Measurements from ENCODE around the gene RNF17. TPM values are rescaled to one million over a fixed set of nuclear protein-coding genes. Genes with fewer than 3 reads are reported as not detected.

Gene RNF17
- polyA plus RNA-seq, 1 of the 3 experiments (the other 2 are of a cell fraction): not detected

- Histone ChIP-seq H3K9me2 (no peaks in the 10 kb centered on the region), H3K9ac (no peak overlapping the region), H3K27me3 (ENCODE audit: insufficient read depth) (no peaks in the 10 kb centered on the region), H3K4me2 (no peak overlapping the region), H3K9me3 (no peaks in the 10 kb centered on the region), H3F3A (replicated peaks; ENCODE audit: insufficient read depth) (no peaks in the 10 kb centered on the region), H4K20me1 (ENCODE audit: insufficient read depth) (no peaks in the 10 kb centered on the region), H3K36me3 (replicated peaks in 1 of 2; ENCODE audit: control insufficient read depth in 1 of 2, insufficient read depth in 2 of 2, low read length in 1 of 2) (peaks cover 2 to 21% of the 10 kb centered on the region in 2 experiments), H3K79me2 (ENCODE audit: insufficient read depth) (no peaks in the 10 kb centered on the region; the same call in 1 of the 2 replicates), H3K27ac (ENCODE audit: low read depth in 2 of 2, low read length in 1 of 2) (no peak overlapping the region), H2AFZ (ENCODE audit: low read depth) (no peak overlapping the region), H3K4me1 (ENCODE audit: control insufficient read depth in 1 of 2, insufficient read depth in 2 of 2, low read depth in 1 of 2, low read length in 1 of 2) (no peaks in the 10 kb centered on the region), H3K4me3 (ENCODE audit: low read depth in 2 of 2, low read length in 1 of 2) (no peak overlapping the region)
- DNase-seq: no peak
- TF ChIP-seq RAD21 (IDR thresholded peaks at IDR 0.05; ENCODE audit: low read length) (no peak), NRF1 (IDR thresholded peaks at IDR 0.05; ENCODE audit: low read depth, low read length) (no peak), TEAD4 (IDR thresholded peaks at IDR 0.05; ENCODE audit: borderline replicate concordance, insufficient read depth) (no peak), MXI1 (IDR thresholded peaks at IDR 0.05; ENCODE audit: low read depth, low read length) (no peak), RXRA (IDR thresholded peaks at IDR 0.05; ENCODE audit: borderline replicate concordance, low read depth) (no peak), EP300 (IDR thresholded peaks at IDR 0.05; ENCODE audit: borderline replicate concordance in 1 of 2, low read depth in 1 of 2, low read length in 1 of 2) (no peak), RCOR1 (IDR thresholded peaks at IDR 0.05; ENCODE audit: low read length) (no peak), NFIC (IDR thresholded peaks at IDR 0.05; ENCODE audit: borderline replicate concordance) (no peak), USF2 (IDR thresholded peaks at IDR 0.05; ENCODE audit: borderline replicate concordance, low read depth, low read length) (no peak), MAX (IDR thresholded peaks at IDR 0.05; ENCODE audit: low read depth) (no peak), GABPA (IDR thresholded peaks at IDR 0.05; ENCODE audit: low read depth) (no peak), IRF3 (IDR thresholded peaks at IDR 0.05; ENCODE audit: low read depth, low read length) (no peak), EZH2phosphoT487 (IDR thresholded peaks at IDR 0.05; ENCODE audit: borderline replicate concordance, low read depth) (no peak), YY1 (IDR thresholded peaks at IDR 0.05; ENCODE audit: low read depth) (no peak)
- ChIA-PET POLR2A (no interaction called here), CTCF (no interaction called here)
- WGBS (ENCODE audit: low lambda C conversion rate): 96% methylated on average over 7 of the region's 7 CpGs
Observed at GRCh38 chr13:24890256-24890655, 126.3 kb downstream of the RNF17 start.

GRCh38 chr13:24891476-24892108 lies 127.6 kb downstream of the RNF17 start:
- DNase-seq: no peak
- Histone ChIP-seq H3K27ac (ENCODE audit: low read depth in 2 of 2, low read length in 1 of 2) (no peak overlapping the region), H3K79me2 (ENCODE audit: insufficient read depth) (no peaks in the 10 kb centered on the region; the same call in 1 of the 2 replicates), H3K36me3 (replicated peaks in 1 of 2; ENCODE audit: control insufficient read depth in 1 of 2, insufficient read depth in 2 of 2, low read length in 1 of 2) (peaks cover 0 to 20% of the 10 kb centered on the region in 2 experiments), H3K9me2 (no peaks in the 10 kb centered on the region), H3K4me1 (ENCODE audit: control insufficient read depth in 1 of 2, insufficient read depth in 2 of 2, low read depth in 1 of 2, low read length in 1 of 2) (no peaks in the 10 kb centered on the region; a peak in 1 of 4 replicates), H4K20me1 (ENCODE audit: insufficient read depth) (no peaks in the 10 kb centered on the region), H3K9me3 (no peaks in the 10 kb centered on the region), H3F3A (replicated peaks; ENCODE audit: insufficient read depth) (no peaks in the 10 kb centered on the region), H2AFZ (ENCODE audit: low read depth) (no peak overlapping the region), H3K4me3 (ENCODE audit: low read depth in 2 of 2, low read length in 1 of 2) (no peak overlapping the region), H3K4me2 (no peak overlapping the region), H3K27me3 (ENCODE audit: insufficient read depth) (no peaks in the 10 kb centered on the region), H3K9ac (no peak overlapping the region)
- 92% methylated on average over 17 of the region's 18 CpGs for WGBS (ENCODE audit: low lambda C conversion rate)
- POLR2A ChIA-PET: no interaction called here
- CTCF ChIA-PET: no interaction called here
- TF ChIP-seq MEF2A (IDR thresholded peaks at IDR 0.05; ENCODE audit: borderline replicate concordance, low read depth) (no peak), IRF3 (IDR thresholded peaks at IDR 0.05; ENCODE audit: low read depth, low read length) (no peak), ZBTB33 (IDR thresholded peaks at IDR 0.05; ENCODE audit: borderline replicate concordance, low read depth) (no peak), FOSL2 (IDR thresholded peaks at IDR 0.05; ENCODE audit: borderline replicate concordance, low read depth) (no peak), FOXM1 (IDR thresholded peaks at IDR 0.05; ENCODE audit: low read depth) (no peak), MXI1 (IDR thresholded peaks at IDR 0.05; ENCODE audit: low read depth, low read length) (no peak), YY1 (IDR thresholded peaks at IDR 0.05; ENCODE audit: low read depth) (no peak), TEAD4 (IDR thresholded peaks at IDR 0.05; ENCODE audit: borderline replicate concordance, insufficient read depth) (no peak), ELF1 (IDR thresholded peaks at IDR 0.05) (no peak), NRF1 (IDR thresholded peaks at IDR 0.05; ENCODE audit: low read depth, low read length) (no peak), GATA2 (CRISPR knock-in tag; IDR thresholded peaks at IDR 0.05) (no peak), RXRA (IDR thresholded peaks at IDR 0.05; ENCODE audit: borderline replicate concordance, low read depth) (no peak), SIN3A (IDR thresholded peaks at IDR 0.05; ENCODE audit: borderline replicate concordance, low read depth, low read length) (no peak), CHD2 (IDR thresholded peaks at IDR 0.05; ENCODE audit: low read length, partially characterized antibody) (no peak)

Data from SK-N-SH (cell line).